Esophagus muscularis mucosa (tissue), 4 donors: ENCODE results near the gene ZNF48.

Source experiments
- CTCF ChIP-seq, 3 experiments: fragments of 200-600 bp in 2 of 3; fragments of 450-650 bp in 1 of 3; sonication (generic) in 2 of 3; IDR thresholded peaks; one replicate each; pipeline ENCODE4 v1.5.1; 2017 to 2019; ENCODE audit warnings: antibody characterized with exemption in 3 of 3, mild to moderate bottlenecking in 2 of 3, moderate library complexity in 1 of 3
- EP300 ChIP-seq: sonication (generic); formaldehyde crosslinking; IDR thresholded peaks from one replicate; pipeline ENCODE4 v1.6.1; 2017; ENCODE audit warnings: antibody characterized with exemption
- POLR2AphosphoS5 ChIP-seq, 2 donors: sonication (generic); formaldehyde crosslinking; IDR thresholded peaks; one replicate each; pipeline ENCODE4 v1.6.1; 2017; ENCODE audit warnings: antibody characterized with exemption in 2 of 2

- no peak for TF ChIP-seq CTCF (IDR thresholded peaks at IDR 0.05)
- no peak for TF ChIP-seq EP300
- TF ChIP-seq POLR2AphosphoS5 (IDR thresholded peaks at IDR 0.05), result no peak
Measured at GRCh38 chr16:30447512-30448226, 52.4 kb downstream of the ZNF48 start.
